Kidney glomerular epithelial cell (primary cell): ENCODE data around the gene NME8.

Experiments used
- DNase-seq: peaks from one replicate; lab custom pipeline; 2025; lab: John Stamatoyannopoulos, UW

NME8 gene

DNA sequence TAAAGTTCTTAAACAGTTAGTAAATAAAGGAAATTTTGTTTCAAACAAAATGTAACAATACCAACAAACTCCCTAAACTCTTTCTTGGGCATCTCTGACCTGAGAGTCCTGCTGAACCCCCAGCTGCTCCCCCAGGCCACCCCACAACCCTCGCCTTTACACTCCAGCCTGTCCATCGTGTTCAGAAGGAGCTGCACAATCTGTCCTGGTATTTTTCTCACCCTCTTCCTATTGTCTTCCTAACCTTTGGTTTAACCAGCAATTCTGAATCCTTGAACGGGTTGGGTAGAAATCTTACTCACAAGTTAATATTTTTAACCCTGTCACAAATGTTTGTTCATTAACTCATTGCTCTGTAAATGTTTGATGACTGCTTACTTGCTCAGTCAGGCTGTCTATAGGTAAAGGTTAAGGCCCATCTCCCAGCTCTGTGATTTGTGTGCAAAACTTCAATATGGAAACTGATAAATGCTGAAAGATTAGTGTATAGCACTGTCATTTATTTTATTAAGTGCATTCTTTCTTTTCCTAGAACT, 51.4 kb downstream of the NME8 start:
- peak; percentile 50 for DNase-seq

DNA sequence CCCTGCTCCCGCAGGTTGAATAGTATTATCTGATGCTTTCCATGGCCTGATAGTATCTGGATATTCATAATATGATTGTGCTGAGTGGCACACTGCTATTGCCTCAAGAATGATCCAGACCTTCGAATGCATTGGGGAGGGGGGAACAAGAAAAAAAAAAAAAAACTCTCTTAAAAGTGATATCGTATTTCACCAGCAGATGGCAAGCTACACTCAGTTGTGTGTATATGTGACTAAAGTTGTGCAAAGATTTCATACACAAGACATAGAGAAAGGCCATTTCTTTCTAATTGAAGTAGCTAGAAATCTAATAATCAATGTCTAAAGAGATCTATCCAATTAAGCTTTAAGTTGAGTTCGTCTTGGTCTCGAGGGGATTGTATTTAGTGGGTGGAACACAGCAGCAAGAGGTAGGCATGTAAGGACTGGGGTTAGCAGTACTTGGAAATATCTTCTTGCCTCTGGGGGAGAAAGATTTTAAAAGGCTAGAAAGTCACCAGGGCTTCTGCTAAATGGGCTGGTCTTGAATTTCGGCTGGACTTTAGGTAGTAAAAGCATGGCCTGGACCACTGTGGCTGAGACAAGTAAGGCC, 52.9 kb downstream of the NME8 start:
- peak; percentile 51 for DNase-seq

DNA sequence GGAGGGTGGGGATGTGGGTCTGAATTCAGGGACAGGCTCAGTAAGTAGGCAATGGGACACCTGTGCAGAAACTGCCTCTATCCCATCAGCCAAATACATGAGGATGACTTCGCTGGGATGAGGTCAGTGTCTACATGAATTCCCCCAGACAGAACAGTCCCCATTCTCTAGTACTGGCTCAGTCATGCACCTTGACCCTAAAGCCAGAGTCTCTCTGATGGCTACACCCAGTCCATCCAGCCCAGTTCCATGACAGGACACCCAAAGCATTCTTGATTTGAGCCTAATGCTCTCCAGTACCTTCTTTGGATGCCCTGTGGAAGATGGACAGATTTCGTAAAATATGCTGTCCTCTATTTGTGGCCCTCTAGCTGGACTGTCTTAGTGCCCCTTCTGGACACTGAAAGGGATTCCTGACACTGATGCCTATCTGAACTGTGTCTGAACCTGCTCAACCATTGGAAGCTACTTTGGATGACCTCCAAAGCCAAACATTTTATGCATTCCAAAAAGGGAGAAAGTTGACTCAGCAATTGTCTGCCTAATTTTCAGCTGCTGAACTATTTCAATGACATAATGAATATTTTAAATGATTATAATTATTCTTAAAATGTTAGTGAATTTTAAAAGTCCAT, 53.6 kb downstream of the NME8 start:
- DNase-seq = peak; percentile 46

DNA sequence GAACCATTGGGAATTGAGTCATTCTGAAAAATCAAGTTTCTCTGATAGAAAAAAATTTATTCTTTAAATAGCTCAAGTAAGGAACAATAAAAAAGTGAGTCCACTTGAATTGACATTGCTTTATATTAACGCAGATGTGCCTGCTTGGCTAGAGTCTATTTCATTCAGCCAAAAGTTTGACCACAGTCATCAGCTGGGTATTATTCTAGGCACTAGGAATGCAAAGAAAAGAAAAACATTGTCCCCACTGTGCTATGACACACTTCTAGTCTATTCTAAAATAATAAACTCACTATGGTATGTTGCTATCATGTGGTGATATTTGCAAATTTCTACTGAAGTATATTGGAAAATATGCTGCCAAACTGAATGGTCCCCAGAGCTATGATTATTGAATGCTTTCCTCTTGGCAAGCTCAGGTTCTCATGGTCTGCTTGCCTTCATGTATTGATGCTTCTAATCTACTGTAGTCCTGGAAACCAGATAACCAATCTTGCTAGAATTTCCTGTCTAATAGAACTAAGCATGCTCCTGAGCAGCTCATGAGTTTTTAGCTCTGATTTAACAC, 59.9 kb downstream of the NME8 start:
- DNase-seq = peak; percentile 43

DNA sequence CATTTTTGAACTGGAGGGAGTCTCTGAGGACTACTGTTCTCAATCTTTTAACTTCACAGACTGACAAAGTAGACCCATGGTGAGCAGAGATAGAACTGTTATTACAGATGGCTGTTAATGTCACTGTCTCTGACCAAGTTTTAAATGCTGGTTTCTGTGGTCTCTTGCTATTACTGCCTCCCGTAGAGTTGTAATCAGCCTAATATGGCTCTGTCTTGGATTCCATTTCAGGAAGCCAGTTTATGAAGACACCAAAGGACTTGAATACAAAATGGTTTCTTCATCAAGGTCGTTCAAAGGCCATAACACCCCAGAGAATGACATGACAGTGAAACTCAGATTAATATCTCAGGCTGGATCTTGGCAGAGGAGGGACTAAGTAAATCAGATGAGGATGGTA, 64.4 kb downstream of the NME8 start:
- DNase-seq = no peak

GRCh38 chr7:37915438-37915837, 67.0 kb downstream of the NME8 start:
- DNase-seq = no peak

GRCh38 chr7:37916017-37916672, 67.7 kb downstream of the NME8 start:
- no peak for DNase-seq

GRCh38 chr7:37916673-37917660, 68.6 kb downstream of the NME8 start, which contains the start of gene SFRP4:
TSS of gene SFRP4 (minus strand) at chr7:37916817. CDS start at chr7:37916537, 280 bp downstream.
- peak; percentile 63 for DNase-seq

- no peak for DNase-seq
Measured at GRCh38 chr7:37918526-37918925, 70.1 kb downstream of the NME8 start.

GRCh38 chr7:37920305-37920848, 72.0 kb downstream of the NME8 start, which contains the start of gene EPDR1:
TSS of gene EPDR1 (plus strand) at chr7:37920640. CDS start at chr7:37920940, 300 bp downstream.
- peak; percentile 72 for DNase-seq

GRCh38 chr7:37920849-37921805, 72.7 kb downstream of the NME8 start:
- DNase-seq = peak; percentile 41

DNA sequence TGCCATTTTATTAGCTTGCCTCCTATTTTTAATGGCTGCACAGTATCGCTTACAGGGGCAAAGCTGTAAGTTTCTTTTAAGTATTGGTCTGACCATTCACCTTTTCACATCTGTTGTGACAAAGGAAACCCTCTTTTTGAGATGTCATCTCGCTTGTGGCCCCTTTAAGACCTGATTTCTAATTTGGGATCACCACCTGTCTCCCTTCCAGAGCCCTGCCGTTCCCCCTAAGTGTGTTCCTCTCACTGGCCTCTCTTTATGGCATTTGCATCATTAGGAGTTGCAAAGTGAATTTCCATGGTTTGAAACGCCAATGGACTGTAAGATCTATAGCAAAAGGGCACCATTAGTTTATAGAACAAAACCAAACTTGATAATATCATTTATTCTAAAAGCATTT, 73.5 kb downstream of the NME8 start:
- no peak for DNase-seq

GRCh38 chr7:37923996-37924395, 75.6 kb downstream of the NME8 start:
- no peak for DNase-seq

DNA sequence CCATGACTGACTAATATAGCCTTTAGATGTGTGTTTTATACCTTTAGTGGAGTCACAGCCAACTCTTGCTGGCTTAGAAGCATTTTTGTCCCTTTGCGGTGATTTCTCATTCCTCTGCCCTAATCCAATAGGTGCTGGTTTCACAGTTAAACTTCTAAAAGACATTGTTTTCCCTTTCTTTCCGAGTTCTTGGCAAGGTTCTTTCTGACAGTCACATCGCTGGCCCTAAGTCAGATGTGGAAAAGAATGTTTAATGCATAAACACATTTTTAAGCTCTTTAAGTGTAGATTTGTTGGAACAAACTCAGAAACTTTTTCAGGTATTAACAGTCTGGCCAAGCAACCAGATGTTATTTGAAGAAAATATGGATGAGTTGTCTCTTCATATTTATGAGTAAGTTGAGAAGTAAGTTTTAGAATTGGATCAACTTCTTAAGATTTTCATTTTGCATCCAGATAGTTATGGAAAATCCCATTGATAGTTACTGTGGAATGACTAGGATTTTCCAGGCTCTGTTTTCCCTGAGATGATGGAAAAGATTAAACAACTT, 76.2 kb downstream of the NME8 start:
- no peak for DNase-seq

- no peak for DNase-seq
Measured at GRCh38 chr7:37925620-37926019, 77.2 kb downstream of the NME8 start.

DNA sequence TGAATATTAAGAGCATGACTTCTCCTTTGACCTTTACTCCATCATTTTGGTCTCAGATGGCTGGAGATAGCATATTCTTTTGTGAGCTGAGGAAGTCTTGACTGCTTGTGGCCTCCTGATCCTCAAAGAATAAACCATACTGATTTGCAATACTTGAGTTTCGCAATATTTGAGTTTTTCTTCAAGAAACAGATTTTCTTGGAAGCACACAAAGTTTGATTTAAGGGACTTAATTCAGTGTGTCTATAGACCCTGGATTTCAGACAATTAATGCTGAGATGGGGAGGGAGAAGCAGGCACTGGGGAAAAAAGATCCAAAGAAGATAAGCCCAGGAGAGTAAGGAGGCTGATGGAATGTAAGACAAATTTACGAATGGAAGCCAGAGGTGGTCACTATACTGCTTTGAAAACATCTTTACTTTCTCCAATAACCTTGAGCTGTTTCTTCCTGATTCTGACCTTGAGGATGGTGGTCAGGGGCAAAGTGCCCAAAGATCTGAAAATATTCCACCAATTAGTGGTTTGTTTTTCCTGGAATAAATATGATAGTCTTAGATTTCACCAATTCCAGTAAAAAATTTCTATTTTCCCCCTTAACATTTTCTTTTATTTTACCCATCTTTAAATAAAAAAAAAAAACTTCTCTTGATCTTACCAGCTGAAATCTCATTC, 79.5 kb downstream of the NME8 start:
- no peak for DNase-seq

GRCh38 chr7:37928878-37929277, 80.5 kb downstream of the NME8 start:
- DNase-seq = no peak

- DNase-seq = peak; percentile 13
Measured at GRCh38 chr7:37930226-37930948, 82.0 kb downstream of the NME8 start.
